GM12878 (cell line): ENCODE measurements around the gene SLCO2A1. TPM values are rescaled to one million over a fixed set of nuclear protein-coding genes. Genes with fewer than 3 reads are reported as not detected.

Experiments
- CEBPB ChIP-seq, 2 experiments: fragments of 150-350 bp in 1 of 2; IDR thresholded peaks; 2 replicates each; pipeline ENCODE4 v1.6.1; 2012 to 2014; ENCODE audit warnings: low read depth in 2 of 2, low read length in 2 of 2, borderline replicate concordance in 1 of 2, inconsistent platforms in 1 of 2
- CUX1 ChIP-seq: IDR thresholded peaks from 2 replicates; pipeline ENCODE4 v1.6.1; 2012; ENCODE audit warnings: improper control_type of control experiment, low read depth, low read length; ENCODE audit not compliant: insufficient replicate concordance
- polyA plus RNA-seq, 11 experiments: library from polyadenylated mRNA; depleted of rRNA in 4 of 11; unstranded in 6 of 11; stranded (reverse) in 5 of 11; fragments of >200 nt; fragmentation: Nextera tagmentation in 4 of 11; fragmentation: Illumina TruSeq in 1 of 11; extraction: Ambion mirVana in 4 of 11; extraction: Trizol in 1 of 11; gene quantifications; 1 replicate in 1 of 11; 2 replicates in 10 of 11; pipeline versions ENCODE4 v1.2.1 to v1.2.3, GENCODE V29; 2011 to 2016; ENCODE audit warnings: inconsistent platforms in 2 of 11, missing spikeins in 2 of 11, low read depth in 1 of 11
- total RNA-seq, 4 experiments: library from RNA; depleted of rRNA in 3 of 4; stranded (reverse); fragments of >200 nt in 3 of 4; fragmentation: Illumina TruSeq in 1 of 4; extraction: Trizol in 1 of 4; gene quantifications; 2 replicates each; pipeline versions ENCODE4 v1.2.1 to v1.2.3, GENCODE V29; 2013 to 2021
- TF ChIP-seq, protein P1 (sequence below): fragments of 450-650 bp; formaldehyde crosslinking; IDR thresholded peaks from 2 replicates; pipeline ENCODE4 v1.4.0; 2020; ENCODE audit warnings: mild to moderate bottlenecking, moderate library complexity

The SLCO2A1 gene
- total and polyA plus RNA-seq, 10 of the 15 experiments (the other 5 are each of a cell fraction or from before 2014, with no cell fraction given): 0.05 TPM; not detected in 9

GRCh38 chr3:133894353-133895207, 135.1 kb downstream of the SLCO2A1 start (continued):
- TF ChIP-seq CUX1: no peak
- TF ChIP-seq CEBPB (IDR thresholded peaks at IDR 0.05; ENCODE audit: borderline replicate concordance in 1 of 2, low read depth in 2 of 2, low read length in 2 of 2): no peak
- TF ChIP-seq, protein P1, sequence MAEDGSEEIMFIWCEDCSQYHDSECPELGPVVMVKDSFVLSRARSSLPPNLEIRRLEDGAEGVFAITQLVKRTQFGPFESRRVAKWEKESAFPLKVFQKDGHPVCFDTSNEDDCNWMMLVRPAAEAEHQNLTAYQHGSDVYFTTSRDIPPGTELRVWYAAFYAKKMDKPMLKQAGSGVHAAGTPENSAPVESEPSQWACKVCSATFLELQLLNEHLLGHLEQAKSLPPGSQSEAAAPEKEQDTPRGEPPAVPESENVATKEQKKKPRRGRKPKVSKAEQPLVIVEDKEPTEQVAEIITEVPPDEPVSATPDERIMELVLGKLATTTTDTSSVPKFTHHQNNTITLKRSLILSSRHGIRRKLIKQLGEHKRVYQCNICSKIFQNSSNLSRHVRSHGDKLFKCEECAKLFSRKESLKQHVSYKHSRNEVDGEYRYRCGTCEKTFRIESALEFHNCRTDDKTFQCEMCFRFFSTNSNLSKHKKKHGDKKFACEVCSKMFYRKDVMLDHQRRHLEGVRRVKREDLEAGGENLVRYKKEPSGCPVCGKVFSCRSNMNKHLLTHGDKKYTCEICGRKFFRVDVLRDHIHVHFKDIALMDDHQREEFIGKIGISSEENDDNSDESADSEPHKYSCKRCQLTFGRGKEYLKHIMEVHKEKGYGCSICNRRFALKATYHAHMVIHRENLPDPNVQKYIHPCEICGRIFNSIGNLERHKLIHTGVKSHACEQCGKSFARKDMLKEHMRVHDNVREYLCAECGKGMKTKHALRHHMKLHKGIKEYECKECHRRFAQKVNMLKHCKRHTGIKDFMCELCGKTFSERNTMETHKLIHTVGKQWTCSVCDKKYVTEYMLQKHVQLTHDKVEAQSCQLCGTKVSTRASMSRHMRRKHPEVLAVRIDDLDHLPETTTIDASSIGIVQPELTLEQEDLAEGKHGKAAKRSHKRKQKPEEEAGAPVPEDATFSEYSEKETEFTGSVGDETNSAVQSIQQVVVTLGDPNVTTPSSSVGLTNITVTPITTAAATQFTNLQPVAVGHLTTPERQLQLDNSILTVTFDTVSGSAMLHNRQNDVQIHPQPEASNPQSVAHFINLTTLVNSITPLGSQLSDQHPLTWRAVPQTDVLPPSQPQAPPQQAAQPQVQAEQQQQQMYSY: no peak
